Measurements from ENCODE around the gene INCENP.

- TF ChIP-seq POLR2A (IDR thresholded peaks at IDR 0.05) (no peak), CTCF (IDR thresholded peaks at IDR 0.05) (no peak)
Observed at GRCh38 chr11:62088331-62088933, 35.4 kb upstream of the INCENP start.
